ENCODE results near the gene KCTD4.

GRCh38 chr13:45224176-45224575 lies 23.3 kb upstream of the KCTD4 start:
- TF ChIP-seq MEF2B (IDR thresholded peaks at IDR 0.05; ENCODE audit: partially characterized antibody, poor library complexity, severe bottlenecking) (no peak), JUNB (IDR thresholded peaks at IDR 0.05) (no peak)

Measured in GM12878 (cell line).